ENCODE measurements around the gene ARHGAP42.

Gene ARHGAP42

DNA sequence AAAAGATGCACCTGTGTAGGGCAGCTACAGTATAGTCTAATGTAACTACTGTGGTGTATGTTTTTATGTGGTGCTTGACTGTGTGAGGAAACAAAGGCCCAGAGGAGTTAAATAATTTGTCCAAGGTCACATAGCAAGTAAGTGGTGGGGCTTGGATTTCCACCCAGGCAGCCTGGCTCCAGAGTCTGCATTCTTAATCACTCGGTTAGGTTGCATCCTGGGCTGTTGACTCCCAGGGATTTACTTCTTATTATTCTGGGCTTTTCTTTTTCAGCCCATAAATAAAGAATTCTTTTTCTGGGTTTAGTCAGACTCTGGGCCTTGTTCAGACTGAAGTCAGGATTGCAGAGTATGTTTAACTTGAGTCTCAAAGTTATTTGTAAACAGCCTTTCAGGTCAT is 82.1 kb downstream of the ARHGAP42 start:
- no peak for DNase-seq

DNA sequence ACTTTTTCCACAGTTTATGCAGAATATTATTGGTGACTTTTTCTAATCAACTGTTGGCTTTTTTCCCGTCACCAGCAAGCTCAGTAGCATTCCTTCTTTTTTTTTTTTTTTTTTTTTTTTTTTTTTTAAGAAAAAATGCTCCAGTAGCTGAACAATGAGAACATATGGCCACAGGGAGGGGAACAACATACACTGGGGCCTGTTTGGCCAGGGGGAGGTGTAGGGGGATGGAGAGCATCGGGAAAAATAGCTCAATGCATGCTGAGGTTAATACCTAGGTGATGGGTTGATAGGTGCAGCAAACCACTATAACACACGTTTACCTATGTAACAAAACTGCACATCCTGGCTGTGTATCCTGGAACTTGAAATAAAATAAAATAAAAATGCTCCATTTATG is 82.5 kb downstream of the ARHGAP42 start:
- DNase-seq, result peak; percentile 35

DNA sequence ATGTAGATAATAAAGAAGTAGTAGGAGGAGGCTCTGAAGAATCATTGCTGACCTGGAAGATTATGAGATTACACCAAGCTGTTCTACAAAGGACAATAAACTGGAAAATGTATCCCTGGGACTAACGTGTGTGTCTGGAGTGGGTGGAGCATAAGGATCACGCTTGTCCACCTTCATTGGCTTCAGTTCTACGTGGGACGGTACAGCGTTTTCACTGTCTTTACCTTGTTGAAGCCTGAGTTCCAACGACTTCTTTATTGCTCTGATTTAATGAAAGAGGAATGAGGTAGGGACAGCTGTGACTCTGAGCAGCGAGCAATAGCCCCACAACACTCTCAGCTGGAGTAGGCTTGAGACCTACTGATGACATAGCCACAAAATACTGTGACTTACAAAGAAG is 87.0 kb downstream of the ARHGAP42 start:
- DNase-seq, result no peak

DNA sequence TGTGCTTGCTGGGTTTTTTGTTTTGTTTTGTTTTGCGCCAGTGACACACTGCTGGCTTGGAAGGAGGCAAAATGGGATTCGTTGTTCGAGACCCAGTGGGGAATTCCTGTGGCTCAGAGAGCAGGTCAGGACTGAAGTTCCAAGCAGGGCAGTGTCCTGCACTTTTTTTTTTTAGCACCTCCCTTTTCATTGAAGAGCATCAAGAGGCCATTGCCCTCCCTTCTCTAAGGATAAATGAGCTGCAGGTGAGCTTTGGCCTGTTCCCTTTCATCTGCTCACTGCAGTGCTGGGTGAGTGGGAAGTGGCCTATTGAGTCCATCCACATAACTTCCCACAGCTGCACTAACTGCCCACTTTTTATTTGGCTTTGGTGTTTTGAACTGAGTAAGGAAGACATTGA is 87.8 kb downstream of the ARHGAP42 start:
- no peak for DNase-seq

DNA sequence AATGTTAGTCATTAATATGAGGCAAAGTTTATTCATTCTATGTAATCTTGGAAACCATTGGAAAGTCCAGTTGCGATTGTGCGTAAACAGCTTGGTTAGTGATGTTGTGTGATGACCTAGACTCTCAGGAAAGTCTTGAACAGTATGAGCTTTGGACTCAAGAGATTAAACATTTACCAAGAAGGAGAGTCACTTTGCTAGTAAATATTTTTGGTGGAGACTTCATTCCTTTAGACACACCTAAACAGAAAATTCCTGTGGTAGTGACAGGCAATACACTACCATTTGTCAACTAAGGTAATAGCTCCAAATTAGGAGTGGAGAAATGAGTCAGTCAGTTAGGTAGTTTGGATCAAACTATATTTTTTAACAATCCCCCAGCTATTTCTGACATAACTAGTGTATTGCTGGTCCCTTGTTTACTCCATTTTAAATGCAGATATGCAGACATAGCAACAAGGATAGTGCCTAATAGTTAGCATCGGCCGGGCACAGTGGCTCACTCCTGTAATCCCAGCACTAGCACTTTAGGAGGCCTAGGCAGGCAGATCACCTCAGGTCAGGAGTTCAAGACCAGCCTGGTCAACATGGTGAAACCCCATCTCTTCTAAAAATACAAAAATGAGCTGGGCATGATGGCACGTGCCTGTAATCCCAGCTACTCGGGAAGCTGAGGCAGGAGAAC is 89.3 kb downstream of the ARHGAP42 start:
- no peak for DNase-seq

DNA sequence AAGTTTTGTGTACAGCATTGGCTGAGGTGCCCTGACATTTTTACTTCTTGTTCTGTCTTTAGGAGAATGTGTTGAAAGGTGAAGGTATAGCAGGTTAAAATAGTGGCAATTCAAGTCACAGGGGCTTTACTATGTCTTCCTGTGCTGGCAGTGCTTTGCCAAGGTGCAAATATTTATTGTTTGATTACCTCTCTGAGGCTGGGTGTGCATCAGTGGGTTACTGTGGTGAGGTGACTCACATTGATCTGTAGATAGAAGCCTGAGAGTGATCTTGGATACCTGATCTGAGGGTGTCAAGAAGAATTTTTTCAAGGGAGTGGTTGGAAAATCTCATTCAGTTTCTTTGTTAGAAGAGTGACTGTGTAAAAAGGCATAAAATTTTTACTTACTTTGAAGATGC is 90.0 kb downstream of the ARHGAP42 start:
- no peak for DNase-seq

DNA sequence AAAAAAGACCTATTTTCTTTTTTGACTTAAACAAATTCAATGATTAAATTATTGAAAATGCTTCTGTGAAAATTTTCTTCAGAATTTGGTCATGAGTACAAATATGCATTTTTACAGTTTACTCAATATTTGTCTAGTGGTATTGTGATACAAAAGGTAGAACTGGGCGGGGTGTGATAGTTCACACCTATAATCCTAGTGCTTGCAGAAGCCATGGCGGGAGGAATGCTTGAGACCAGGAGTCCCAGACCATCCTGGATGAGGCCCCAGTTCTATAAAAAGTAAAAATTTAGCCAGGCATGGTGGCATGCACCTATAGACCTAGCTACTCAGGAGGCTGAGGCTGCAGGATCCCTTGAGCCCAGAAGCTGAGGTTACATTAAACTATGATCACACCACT is 90.6 kb downstream of the ARHGAP42 start:
- no peak for DNase-seq

DNA sequence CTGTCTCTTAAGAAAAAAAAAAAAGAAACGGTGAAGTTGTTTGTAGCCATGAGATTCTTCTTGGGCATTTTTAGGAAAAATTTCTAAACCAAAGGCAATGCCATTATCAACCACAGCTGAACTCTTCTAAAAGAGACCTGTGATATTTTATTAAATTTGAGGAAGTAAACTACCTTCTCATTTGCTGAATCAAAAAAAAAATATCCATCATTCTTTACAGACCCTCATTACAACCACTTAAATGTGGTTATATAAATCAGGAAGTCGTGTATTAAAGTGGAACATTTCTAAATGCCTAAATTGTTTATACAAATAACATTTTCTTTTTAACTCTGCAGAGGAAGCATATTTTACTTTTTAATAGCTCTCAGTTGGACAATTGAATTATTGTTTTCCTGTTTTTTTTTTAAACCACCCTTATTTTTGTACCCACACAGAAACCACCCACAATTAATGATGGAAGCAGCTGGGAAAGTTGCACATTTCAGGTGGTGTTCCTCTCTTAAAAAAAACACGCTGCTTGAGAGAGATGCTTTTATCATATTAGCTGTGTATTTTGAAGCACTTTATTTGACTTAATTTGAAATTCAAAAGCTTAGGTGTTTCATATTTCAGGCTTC is 91.2 kb downstream of the ARHGAP42 start:
- no peak for DNase-seq

DNA sequence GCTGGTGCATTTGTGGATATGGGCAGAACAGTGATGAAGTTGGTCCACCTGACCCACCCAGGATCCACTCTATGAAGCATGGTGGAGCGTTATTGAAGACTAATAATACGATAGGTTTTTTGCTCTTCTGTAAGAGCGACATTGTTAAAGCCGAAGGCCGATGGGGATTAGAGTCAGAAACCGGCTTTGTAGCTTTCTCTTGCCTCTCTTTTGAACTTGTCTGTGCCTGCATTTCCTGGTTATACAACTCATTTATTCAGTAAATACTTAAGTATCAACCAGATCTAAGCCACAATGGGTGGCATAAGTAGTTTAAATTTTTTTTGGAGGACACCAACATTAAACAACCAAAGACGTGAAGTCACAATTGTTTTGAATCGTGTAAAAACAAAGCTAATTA is 93.4 kb downstream of the ARHGAP42 start:
- DNase-seq, result no peak

DNA sequence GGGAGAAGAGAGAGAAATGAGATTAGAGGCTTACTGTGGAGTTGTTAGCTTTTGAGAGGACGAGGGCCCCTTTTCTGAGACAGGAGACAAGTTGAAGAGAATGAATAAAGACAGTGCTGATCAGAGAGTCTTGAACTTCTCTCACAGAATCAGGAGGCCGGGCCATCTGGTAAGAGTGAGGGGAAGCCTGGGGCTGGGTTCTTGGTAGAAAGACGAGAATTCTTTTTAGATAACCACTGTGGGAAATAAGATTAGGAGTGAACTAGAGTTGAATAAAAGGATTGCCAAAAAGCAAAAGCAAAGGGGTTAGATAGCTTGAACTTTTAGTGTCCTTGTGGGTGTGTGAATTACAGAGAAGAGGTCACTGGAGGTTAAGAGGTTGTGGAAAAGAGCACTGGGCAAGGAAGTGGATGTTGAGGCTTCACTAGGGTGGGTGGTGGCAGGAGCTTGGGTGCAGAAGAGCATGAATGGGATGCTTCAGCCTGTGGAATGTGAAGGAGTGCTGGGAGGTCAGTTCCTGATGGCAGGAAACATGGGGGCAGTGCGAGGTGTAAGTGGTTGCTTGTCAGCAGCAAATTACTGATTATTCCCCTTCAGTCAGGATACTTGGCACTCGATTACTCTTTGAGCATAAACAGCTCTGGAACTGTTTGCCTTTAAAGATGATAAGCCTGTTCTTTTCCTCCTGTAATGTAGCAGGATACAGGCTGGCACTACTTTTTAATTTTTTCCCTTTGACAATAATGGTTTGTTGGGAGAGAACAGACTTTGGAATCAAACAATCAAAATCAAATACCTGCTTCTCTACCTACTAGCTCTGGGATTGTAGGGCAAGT is 98.3 kb downstream of the ARHGAP42 start:
- no peak for DNase-seq

DNA sequence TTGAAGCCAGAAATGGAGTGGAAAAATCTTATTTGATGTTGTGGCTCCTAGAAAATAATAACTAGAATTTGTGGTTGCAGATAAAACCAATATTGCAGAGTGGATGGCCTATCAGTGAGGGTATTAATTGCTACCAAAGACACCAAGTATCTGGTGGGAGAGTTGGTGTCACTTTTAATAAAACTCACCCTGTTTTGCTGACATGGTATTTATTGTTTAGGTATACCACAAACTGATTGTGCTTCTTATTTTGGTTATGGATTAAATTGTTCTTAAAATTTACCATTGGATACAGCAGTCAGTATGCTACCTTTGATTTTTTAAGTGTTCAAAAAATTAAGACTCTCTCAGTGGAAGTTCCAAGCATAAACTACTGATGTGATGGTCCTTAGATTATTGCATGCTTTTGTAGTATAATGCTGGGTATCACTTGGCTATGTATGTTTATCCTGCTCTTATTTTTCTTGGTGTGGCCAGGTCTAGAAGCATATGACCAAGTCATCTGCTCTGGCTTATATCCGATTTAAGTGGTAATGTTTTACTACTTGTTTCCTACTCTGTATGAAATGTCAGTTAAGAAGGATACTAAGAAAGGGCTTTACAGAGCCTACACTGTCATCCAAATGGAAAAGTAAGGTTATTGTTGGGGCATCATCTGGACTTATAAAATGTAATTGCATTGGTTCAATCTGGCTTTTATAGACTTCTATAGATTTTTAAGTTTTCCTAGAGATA is 101.6 kb downstream of the ARHGAP42 start:
- DNase-seq, result no peak

DNA sequence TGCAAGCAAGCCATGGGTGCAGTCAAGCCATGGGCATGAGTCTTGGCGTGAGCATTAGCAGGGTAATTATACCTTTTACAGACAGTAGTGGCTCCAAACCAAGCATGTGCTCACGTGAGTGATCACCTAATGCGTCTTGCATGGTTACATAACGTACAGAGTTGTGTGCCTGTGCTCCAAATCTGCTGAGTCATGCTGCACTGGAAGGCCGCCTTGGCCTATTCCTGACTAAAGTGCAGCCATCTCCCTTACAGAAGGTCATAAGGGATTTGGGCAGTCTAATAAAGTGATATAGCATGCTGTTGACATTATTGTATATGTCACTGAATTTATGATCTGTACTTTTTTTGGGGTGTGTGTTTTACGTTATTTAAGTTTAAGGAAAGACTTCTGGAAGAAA is 102.4 kb downstream of the ARHGAP42 start:
- DNase-seq, result no peak

DNA sequence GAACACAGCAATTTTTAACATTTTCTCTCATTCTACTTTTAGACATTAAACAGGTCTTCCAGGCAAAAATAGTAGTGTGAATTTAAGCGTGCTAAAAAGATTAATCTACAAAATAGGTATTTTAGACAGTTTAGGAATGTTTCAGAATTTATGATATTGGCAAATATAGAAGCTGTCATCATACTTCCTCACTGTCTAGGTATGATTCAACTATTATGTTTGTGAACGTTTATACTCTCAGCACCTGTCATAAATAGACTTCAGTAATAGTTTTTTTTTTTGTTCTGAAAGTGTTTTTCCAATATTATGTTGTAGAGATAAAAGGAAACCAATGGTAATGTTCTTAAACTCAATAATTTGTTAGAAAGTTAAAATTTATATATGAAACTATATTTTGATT is 103.0 kb downstream of the ARHGAP42 start:
- no peak for DNase-seq

DNA sequence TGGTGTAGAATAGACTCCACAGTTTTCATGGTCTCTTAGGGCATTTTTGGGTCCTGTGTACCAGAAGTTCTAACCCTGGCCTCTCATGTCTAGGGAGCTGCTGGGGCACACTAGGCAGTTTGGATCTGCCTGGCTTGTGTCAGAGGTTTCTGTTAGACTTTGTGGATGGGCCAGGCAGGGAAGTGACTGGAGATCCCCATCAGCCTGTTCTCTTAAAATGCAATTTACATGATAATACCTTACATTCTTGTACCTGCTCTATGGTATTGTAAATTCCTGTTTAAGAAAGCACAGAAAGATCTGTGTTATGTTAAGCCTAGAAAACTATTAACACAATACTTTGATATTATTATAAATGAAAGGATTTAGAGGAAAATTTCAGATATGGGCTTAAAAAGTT is 104.0 kb downstream of the ARHGAP42 start:
- DNase-seq, result no peak

DNA sequence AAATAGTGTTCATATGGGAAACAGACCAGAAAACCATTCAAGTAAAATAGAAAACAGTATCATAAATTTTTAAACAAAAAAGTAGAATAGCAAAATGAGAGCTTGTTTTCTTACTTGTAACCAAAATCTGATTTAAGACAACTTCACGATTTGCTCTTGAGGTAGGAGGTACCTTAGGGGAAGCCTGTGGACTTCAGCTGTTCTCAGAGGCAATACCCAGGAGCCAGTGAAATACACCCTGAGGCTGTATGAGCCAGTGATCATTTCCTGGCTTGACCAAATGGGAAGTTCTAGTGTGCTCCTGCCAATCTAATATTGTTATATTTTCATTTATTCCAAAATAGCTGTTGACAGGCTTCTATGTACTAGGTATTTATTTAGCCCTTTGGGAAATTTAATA is 104.8 kb downstream of the ARHGAP42 start:
- DNase-seq, result no peak

DNA sequence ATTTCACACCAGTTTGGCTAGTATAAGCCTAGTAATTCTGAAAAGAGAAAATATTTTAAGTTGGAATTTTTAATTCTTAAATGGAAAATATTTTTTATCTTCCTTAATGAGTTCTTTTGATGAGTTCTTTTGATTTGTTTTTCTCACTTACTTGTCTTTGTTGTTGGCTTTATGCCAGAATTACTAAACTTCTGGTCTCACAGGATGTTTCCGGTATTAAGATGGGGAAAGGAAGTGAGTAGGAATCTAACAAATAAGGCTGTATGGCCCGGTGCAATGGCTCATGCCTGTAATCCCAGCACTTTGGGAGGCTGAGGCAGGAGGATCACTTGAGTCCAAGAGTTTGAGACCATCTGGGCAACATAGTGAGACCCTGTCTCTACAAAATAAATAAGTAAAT is 106.4 kb downstream of the ARHGAP42 start:
- DNase-seq, result no peak

DNA sequence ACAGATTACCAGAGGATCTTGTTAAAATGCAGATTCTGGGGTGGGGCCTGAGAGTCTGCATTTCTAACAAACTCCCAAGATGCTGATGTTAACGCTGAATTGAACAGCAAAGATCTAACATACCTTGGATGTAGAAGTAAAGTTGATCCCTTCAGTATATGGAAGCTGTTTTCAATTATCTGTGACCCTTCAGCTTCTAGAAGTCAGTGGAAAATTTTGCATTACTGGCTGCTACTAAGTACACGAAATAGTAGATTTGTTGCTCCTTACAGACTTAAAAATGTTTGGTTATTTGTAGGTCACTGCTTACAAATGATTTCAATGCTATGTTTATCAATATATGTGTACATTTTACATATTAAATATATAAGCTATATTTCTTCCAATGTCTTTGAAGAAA is 107.4 kb downstream of the ARHGAP42 start:
- no peak for DNase-seq

DNA sequence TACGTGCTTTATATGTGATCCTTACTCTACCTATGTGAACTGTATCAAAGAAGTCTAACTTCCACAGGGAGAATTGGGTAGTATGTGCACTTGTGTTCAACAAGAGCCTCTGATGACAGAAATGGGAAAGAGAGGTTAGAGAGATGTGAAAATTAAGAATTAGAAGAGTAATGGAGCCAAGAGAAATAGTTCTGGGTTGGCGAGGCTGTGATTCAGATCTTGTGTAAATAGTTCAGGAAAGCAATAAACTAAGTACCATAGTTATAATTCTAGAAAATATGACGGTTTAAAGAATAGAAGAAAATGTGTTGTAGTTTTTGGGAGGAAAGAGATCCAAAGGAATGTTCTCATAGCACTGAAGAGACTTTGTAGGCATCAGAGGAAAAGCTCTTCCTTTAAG is 112.4 kb downstream of the ARHGAP42 start:
- no peak for DNase-seq

DNA sequence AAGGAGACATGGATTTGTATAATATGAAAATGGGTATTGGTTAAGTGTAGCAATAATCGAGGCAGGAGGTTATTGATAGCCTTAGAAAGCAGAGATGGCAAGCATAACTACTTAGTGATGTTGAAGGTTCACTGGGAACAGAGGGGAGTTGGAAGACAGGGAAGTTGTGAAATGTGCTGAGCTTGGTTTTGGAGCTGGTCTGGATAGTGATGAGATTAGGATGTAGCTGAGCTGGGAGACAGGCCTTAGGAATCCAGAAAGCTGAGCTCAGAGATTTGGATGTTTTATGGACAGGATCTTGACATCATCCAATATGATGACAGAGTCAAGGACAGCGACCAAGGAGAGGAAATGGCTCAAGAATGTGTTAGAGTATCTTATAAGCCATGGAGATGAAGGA is 113.1 kb downstream of the ARHGAP42 start:
- no peak for DNase-seq

DNA sequence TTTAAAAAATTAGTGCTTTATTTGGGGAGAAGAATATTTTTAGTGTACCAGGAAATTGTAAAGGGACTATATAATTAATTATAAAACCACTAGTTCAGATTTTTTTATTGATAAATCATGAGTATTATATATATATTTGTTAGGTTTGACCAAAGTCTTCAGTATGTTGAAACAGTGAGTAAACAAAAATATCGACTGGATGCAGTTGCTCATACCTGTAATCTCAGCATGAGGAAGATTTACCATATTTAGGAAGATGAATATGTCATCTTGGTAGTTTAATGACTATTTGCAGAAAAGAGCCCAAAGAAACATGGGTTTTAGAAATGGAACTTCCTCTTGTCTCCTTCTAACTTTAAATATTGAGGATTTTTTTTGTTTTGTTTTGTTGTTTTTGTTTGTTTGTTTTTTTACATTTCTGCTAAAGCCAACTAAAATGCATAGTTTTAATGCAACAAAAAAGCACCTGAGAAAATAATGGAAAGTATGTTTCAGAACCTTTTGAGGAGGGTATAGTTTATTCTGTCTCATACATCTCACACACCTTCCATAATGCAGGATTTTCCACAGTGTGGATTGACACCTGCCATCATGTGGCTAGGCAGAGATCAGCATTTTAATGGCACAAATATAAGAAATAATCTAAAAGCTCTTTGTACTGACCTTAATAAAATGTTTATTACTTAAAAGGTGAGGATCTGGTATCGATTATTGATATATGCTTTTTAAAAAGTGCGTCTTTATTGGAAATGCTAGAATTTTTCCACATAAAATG is 114.3 kb downstream of the ARHGAP42 start:
- no peak for DNase-seq

DNA sequence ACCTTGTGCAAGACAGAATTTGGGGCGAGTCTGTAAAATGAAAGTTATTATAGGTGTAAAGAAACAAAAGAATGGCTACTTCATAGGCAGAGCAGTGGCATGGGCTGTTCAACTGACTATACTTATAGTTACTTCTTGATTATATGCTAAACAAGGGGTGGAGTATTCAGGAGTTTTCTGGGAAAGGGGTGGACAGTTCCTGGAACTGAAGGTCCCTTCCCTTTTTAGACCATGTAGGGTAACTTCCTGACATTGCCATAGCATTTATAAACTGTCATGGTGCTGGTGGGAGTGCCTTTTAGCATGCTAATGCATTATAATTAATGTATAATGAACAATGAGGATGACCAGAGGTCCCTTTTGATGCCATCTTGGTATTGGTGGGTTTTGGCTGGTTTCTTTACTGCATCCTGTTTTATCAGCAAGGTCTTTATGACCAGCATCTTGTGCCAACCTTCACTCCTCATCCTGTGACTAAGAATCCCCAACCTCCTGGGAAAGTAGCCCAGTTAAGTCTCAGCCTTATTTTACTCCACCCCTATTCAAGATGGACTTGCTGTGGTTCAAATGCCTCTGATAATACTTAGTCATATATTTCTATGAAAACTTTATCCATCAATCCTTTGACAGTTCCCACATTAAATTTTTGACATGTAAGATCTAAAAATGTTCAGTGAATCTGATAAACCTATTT is 118.6 kb downstream of the ARHGAP42 start:
- no peak for DNase-seq

DNA sequence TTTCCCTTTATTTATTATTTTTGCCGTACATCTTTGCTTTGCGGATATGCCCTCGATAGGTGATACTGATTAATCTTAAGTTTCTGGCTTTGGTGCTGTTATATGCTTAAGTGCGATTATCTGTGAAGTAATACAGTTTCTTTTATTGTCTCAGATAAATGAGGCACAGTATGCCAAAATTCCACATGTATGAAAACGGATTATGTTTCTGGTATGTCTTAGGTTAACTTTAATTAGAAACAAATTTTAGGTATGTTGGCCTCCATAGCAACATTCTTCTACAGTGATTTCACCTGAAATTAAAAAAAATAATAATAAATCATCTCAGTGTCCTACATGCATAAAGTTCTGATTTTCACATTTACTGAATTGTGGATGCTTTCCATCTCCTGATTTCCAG is 119.2 kb downstream of the ARHGAP42 start:
- DNase-seq, result no peak

All from NCI-H446 treated with DMSO at 0.1 percent for 48 hours (cell line).